ENCODE data around the gene SOBP.
A peak's percentile ranks its signal among the peaks of the same experiment; 100 is the strongest.

Gene SOBP

GRCh38 chr6:107612762-107613415 is 123.0 kb downstream of the SOBP start:
- DNase-seq (ENCODE audit: low read depth, low spot score): peak; percentile 13
- TF ChIP-seq CTCF (IDR thresholded peaks at IDR 0.05; ENCODE audit: low read depth, low read length): peak; percentile 7
- H3K4me3 ChIP-seq (ENCODE audit: low read depth, low read length): no peak overlapping the region
- in situ Hi-C loops (cut with HindIII; ENCODE audit: low sequenced_read_pairs): no loop called here

- DNase-seq (ENCODE audit: low read depth, low spot score): no peak
- H3K4me3 ChIP-seq (ENCODE audit: low read depth, low read length): no peak overlapping the region
- TF ChIP-seq CTCF (IDR thresholded peaks at IDR 0.05; ENCODE audit: low read depth, low read length): no peak
- in situ Hi-C loops (cut with HindIII; ENCODE audit: low sequenced_read_pairs): no loop called here
Measured at GRCh38 chr6:107613651-107614379, 123.9 kb downstream of the SOBP start.

DNA sequence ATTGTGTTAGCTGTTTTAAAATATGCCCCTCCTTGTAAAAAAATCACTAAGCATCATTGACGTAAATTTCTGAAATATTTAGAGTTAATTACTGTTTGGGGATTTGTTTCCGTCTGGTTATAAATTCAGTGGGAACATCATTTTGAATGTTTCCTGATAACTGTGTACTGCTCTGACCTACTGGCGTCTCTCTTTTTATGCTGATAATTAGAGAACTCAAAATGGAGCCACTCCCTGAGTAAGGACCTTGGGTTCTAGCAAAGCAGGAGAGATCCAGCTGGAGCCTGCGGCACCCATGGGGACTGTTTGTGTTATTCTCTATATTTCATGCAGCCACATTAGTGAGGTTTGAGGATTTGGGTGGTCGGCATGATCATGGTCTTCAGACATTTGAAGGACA is 124.9 kb downstream of the SOBP start:
- no peak for DNase-seq (ENCODE audit: low read depth, low spot score)
- in situ Hi-C loops (cut with HindIII; ENCODE audit: low sequenced_read_pairs): no loop called here
- no peak for TF ChIP-seq CTCF (IDR thresholded peaks at IDR 0.05; ENCODE audit: low read depth, low read length)
- no peak overlapping the region for H3K4me3 ChIP-seq (ENCODE audit: low read depth, low read length)

- in situ Hi-C loops (cut with HindIII; ENCODE audit: low sequenced_read_pairs): no loop called here
- no peak overlapping the region for H3K4me3 ChIP-seq (ENCODE audit: low read depth, low read length)
- no peak for DNase-seq (ENCODE audit: low read depth, low spot score)
- TF ChIP-seq CTCF (IDR thresholded peaks at IDR 0.05; ENCODE audit: low read depth, low read length): no peak
Measured at GRCh38 chr6:107616775-107617174, 126.9 kb downstream of the SOBP start.

DNA sequence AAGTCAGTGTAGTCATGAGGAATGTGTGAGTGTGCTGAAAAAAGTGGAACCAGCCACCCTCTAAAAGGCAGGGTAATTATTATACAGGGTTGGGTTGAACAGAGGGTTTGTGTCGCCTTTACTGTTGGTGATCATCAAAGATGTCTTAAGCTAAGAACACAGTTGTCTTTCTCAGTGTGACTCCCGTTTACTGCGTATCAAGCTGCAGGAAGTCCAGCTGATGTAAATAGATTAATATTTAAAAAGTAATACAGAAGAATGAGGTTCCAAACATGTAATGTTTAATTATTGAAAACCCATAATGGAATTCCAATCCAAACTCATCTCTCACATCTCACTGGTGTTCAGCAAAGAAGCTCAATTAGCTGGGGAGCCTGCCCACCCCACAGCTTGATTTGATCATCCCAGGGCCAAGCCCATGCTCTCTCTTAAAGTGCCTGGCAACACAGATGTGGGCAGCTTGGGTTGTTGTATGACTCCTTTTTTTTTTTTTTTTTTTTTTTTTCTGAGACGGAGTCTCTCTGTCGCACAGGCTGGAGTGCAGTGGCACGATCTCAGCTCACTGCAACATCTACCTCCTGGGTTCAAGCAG is 127.5 kb downstream of the SOBP start:
- H3K4me3 ChIP-seq (ENCODE audit: low read depth, low read length): no peak overlapping the region
- in situ Hi-C loops (cut with HindIII; ENCODE audit: low sequenced_read_pairs): no loop called here
- DNase-seq (ENCODE audit: low read depth, low spot score): no peak
- no peak for TF ChIP-seq CTCF (IDR thresholded peaks at IDR 0.05; ENCODE audit: low read depth, low read length)

- in situ Hi-C loops (cut with HindIII; ENCODE audit: low sequenced_read_pairs): no loop called here
- no peak overlapping the region for H3K4me3 ChIP-seq (ENCODE audit: low read depth, low read length)
- DNase-seq (ENCODE audit: low read depth, low spot score): no peak
Measured at GRCh38 chr6:107618672-107619071, 128.8 kb downstream of the SOBP start.

More at GRCh38 chr6:107618672-107619071, 128.8 kb downstream of the SOBP start:
- TF ChIP-seq CTCF (IDR thresholded peaks at IDR 0.05; ENCODE audit: low read depth, low read length): no peak

All from astrocyte of the spinal cord (primary cell).